SK-N-SH (cell line): ENCODE measurements around the gene PARVB. TPM values are rescaled to one million over a fixed set of nuclear protein-coding genes. Genes with fewer than 3 reads are reported as not detected.

Experiments used
- CTCF ChIA-PET: fragments of 300-600, 350-600 bp; formaldehyde crosslinking; extraction: SDS; loops from one replicate; lab custom pipeline; 2021; lab: Yijun Ruan, JAX
- POLR2A ChIA-PET: fragments of 350-600 bp; sonication (Branson Sonifier 250); formaldehyde crosslinking; extraction: SDS; loops from one replicate; lab custom pipeline; 2020; ENCODE audit warnings: antibody characterized with exemption, inconsistent platforms; lab: Yijun Ruan, JAX
- DNase-seq: peaks from one replicate; pipeline ENCODE4 v3.0.0; 2012
- H2AFZ ChIP-seq: fragments of 200-600 bp; sonication (generic); 2 replicates; pipeline ENCODE4 v1.8.1; 2016; ENCODE audit warnings: antibody characterized with exemption, mild to moderate bottlenecking, low read depth
- H3F3A ChIP-seq: fragments of 200-600 bp; sonication (generic); replicated peaks from 2 replicates; pipeline ENCODE3; 2016; ENCODE audit warnings: antibody characterized with exemption, mild to moderate bottlenecking; ENCODE audit not compliant: insufficient read depth
- H3K27ac ChIP-seq, 2 experiments: fragments of 200-500 bp in 1 of 2; fragments of 200-600 bp in 1 of 2; sonication (Bioruptor generic) in 1 of 2; sonication (generic), shearing (Covaris generic) in 1 of 2; 2 replicates each; pipeline versions ENCODE4 v1.5.1 to v1.6.1; 2014 to 2016; ENCODE audit warnings: low read depth in 2 of 2, inconsistent platforms in 1 of 2, low read length in 1 of 2, mild to moderate bottlenecking in 1 of 2, mixed read lengths in 1 of 2
- H3K27me3 ChIP-seq: fragments of 200-600 bp; sonication (generic), shearing (Covaris generic); 2 replicates; pipeline ENCODE4 v1.6.1; 2016; ENCODE audit warnings: mixed run types; ENCODE audit not compliant: insufficient read depth
- H3K36me3 ChIP-seq, 2 experiments: fragments of 200-500 bp in 1 of 2; fragments of 200-600 bp in 1 of 2; sonication (Bioruptor generic) in 1 of 2; sonication (generic) in 1 of 2; replicated peaks in 1 of 2; 2 replicates each; pipeline versions ENCODE3 to v1.5.1; 2014 to 2016; ENCODE audit warnings: low read length in 1 of 2, mild to moderate bottlenecking in 1 of 2; ENCODE audit not compliant: insufficient read depth in 2 of 2, control insufficient read depth in 1 of 2
- H3K4me1 ChIP-seq, 2 experiments: fragments of 200-500 bp in 1 of 2; fragments of 200-600 bp in 1 of 2; sonication (Bioruptor generic) in 1 of 2; sonication (generic), shearing (Covaris generic) in 1 of 2; 2 replicates each; pipeline versions ENCODE4 v1.5.1 to v1.6.1; 2014 to 2016; ENCODE audit warnings: low read depth in 1 of 2, low read length in 1 of 2, mixed run types in 1 of 2; ENCODE audit not compliant: insufficient read depth in 2 of 2, control insufficient read depth in 1 of 2
- H3K4me2 ChIP-seq: fragments of 200-600 bp; sonication (generic), shearing (Covaris generic); 2 replicates; pipeline ENCODE4 v1.6.1; 2017; ENCODE audit warnings: mixed run types
- H3K4me3 ChIP-seq, 2 experiments: fragments of 200-500 bp in 1 of 2; fragments of 200-600 bp in 1 of 2; sonication (Bioruptor generic) in 1 of 2; sonication (generic), shearing (Covaris generic) in 1 of 2; 2 replicates each; pipeline versions ENCODE4 v1.5.1 to v1.8.1; 2014 to 2016; ENCODE audit warnings: low read depth in 2 of 2, inconsistent platforms in 1 of 2, low read length in 1 of 2, mild to moderate bottlenecking in 1 of 2, mixed read lengths in 1 of 2, moderate library complexity in 1 of 2
- H3K79me2 ChIP-seq: fragments of 200-600 bp; sonication (generic); 2 replicates; pipeline ENCODE4 v1.8.1; 2017; ENCODE audit warnings: mild to moderate bottlenecking; ENCODE audit not compliant: insufficient read depth
- H3K9ac ChIP-seq: fragments of 200-600 bp; sonication (generic); 2 replicates; pipeline ENCODE4 v1.6.1; 2017; ENCODE audit warnings: mixed run types
- H3K9me2 ChIP-seq: fragments of 200-600 bp; sonication (generic); 2 replicates; pipeline ENCODE4 v1.6.1; 2017; ENCODE audit warnings: mixed run types
- H3K9me3 ChIP-seq: fragments of 200-600 bp; sonication (generic); 2 replicates; pipeline ENCODE4 v1.6.1; 2017; ENCODE audit warnings: mixed run types, mild to moderate bottlenecking, moderate library complexity
- H4K20me1 ChIP-seq: fragments of 200-600 bp; sonication (generic); 2 replicates; pipeline ENCODE4 v1.6.1; 2017; ENCODE audit warnings: mild to moderate bottlenecking, mixed run types; ENCODE audit not compliant: insufficient read depth
- CTCF ChIP-seq: fragments of 200-600 bp; sonication (generic); IDR thresholded peaks from 2 replicates; pipeline ENCODE4 v1.6.1; 2017; ENCODE audit warnings: antibody characterized with exemption, mild to moderate bottlenecking, moderate library complexity
- EP300 ChIP-seq, 2 experiments: IDR thresholded peaks; 2 replicates each; pipeline versions ENCODE4 v1.4.0 to v1.6.1; 2012; ENCODE audit warnings: borderline replicate concordance in 1 of 2, low read depth in 1 of 2, low read length in 1 of 2
- EZH2phosphoT487 ChIP-seq: fragments of 200-600 bp; sonication (generic); IDR thresholded peaks from 2 replicates; pipeline ENCODE4 v1.6.1; 2017; ENCODE audit warnings: low read depth, mixed run types, mild to moderate bottlenecking, antibody characterized with exemption, moderate library complexity, borderline replicate concordance
- FOSL2 ChIP-seq: IDR thresholded peaks from 2 replicates; pipeline ENCODE4 v1.4.0; 2012; ENCODE audit warnings: low read depth, mild to moderate bottlenecking, moderate library complexity, borderline replicate concordance
- FOXM1 ChIP-seq: IDR thresholded peaks from 2 replicates; pipeline ENCODE4 v1.4.0; 2012; ENCODE audit warnings: low read depth, mild to moderate bottlenecking
- MAX ChIP-seq: IDR thresholded peaks from 2 replicates; pipeline ENCODE4 v1.4.0; 2012; ENCODE audit warnings: low read depth
- NRF1 ChIP-seq: IDR thresholded peaks from 2 replicates; pipeline ENCODE4 v1.6.1; 2012; ENCODE audit warnings: low read depth, mild to moderate bottlenecking, low read length
- PBX3 ChIP-seq: IDR thresholded peaks from 2 replicates; pipeline ENCODE4; 2012
- POLR2AphosphoS5 ChIP-seq: IDR thresholded peaks from 2 replicates; pipeline ENCODE4 v1.6.1; 2012; ENCODE audit warnings: low read depth, low read length
- RXRA ChIP-seq: IDR thresholded peaks from 2 replicates; pipeline ENCODE4 v1.4.0; 2012; ENCODE audit warnings: low read depth, mild to moderate bottlenecking, borderline replicate concordance
- SIN3A ChIP-seq: IDR thresholded peaks from 2 replicates; pipeline ENCODE4 v1.6.1; 2012; ENCODE audit warnings: low read depth, mild to moderate bottlenecking, low read length, moderate library complexity, borderline replicate concordance
- USF1 ChIP-seq: IDR thresholded peaks from 2 replicates; pipeline ENCODE4 v1.4.0; 2012; ENCODE audit warnings: low read depth, borderline replicate concordance
- USF2 ChIP-seq: fragments of 150-350 bp; IDR thresholded peaks from 2 replicates; pipeline ENCODE4 v1.6.1; 2017; ENCODE audit warnings: antibody characterized with exemption, low read length, low read depth, borderline replicate concordance
- YY1 ChIP-seq: IDR thresholded peaks from 2 replicates; pipeline ENCODE4 v1.4.0; 2012; ENCODE audit warnings: low read depth, mild to moderate bottlenecking
- ZBTB33 ChIP-seq: IDR thresholded peaks from 2 replicates; pipeline ENCODE4 v1.4.0; 2012; ENCODE audit warnings: low read depth, borderline replicate concordance
- WGBS: methylation state at CpG from one replicate; pipeline ENCODE4 v1.1.6; 2017; ENCODE audit warnings: low lambda C conversion rate; 5-methylcytosine and 5-hydroxymethylcytosine counted together
- polyA plus RNA-seq, 3 experiments: library from polyadenylated mRNA; depleted of rRNA; stranded (reverse); fragments of >200 nt; gene quantifications; 2 replicates each; pipeline ENCODE4 v1.2.3, GENCODE V29; 2012

Gene PARVB
- polyA plus RNA-seq, 1 of the 3 experiments (the other 2 are of a cell fraction), result 87.8 TPM

GRCh38 chr22:44094751-44095302, 70.7 kb downstream of the PARVB start:
- Histone ChIP-seq H3K4me2 (no peak overlapping the region), H3K27ac (no peak overlapping the region), H3K4me3 (no peak overlapping the region), H3F3A (no peaks in the 10 kb centered on the region), H3K9ac (no peak overlapping the region), H2AFZ (no peak overlapping the region), H3K9me2 (no peaks in the 10 kb centered on the region), H3K36me3 (no peaks in the 10 kb centered on the region), H3K4me1 (no peaks in the 10 kb centered on the region), H3K79me2 (no peaks in the 10 kb centered on the region), H3K9me3 (no peaks in the 10 kb centered on the region), H3K27me3 (no peaks in the 10 kb centered on the region), H4K20me1 (no peaks in the 10 kb centered on the region)
- DNase-seq, result no peak
- TF ChIP-seq EZH2phosphoT487 (no peak), USF1 (no peak), POLR2AphosphoS5 (no peak), SIN3A (no peak), ZBTB33 (no peak), PBX3 (no peak), CTCF (no peak), USF2 (no peak), FOSL2 (no peak), YY1 (no peak), MAX (no peak), FOXM1 (no peak), EP300 (IDR thresholded peaks at IDR 0.05; ENCODE audit: borderline replicate concordance in 1 of 2, low read depth in 1 of 2, low read length in 1 of 2) (no peak), NRF1 (no peak), RXRA (no peak)
- POLR2A ChIA-PET, result no interaction called here
- 92% methylated on average over 13 of the region's 14 CpGs for WGBS
- CTCF ChIA-PET, result interaction anchor here (1.3 to 3.0 kb wide), 5 partner anchors 9 to 531 kb away, joined by 4 to 15 read pairs (median 8); no protein-coding TSS in a partner anchor
